SK-N-SH (cell line): ENCODE results near the gene DTNBP1.

Experiments used
- CTCF ChIP-seq: fragments of 200-600 bp; sonication (generic); IDR thresholded peaks from 2 replicates; pipeline ENCODE4 v1.6.1; 2017; ENCODE audit warnings: antibody characterized with exemption, mild to moderate bottlenecking, moderate library complexity
- EP300 ChIP-seq, 2 experiments: IDR thresholded peaks; 2 replicates each; pipeline versions ENCODE4 v1.4.0 to v1.6.1; 2012; ENCODE audit warnings: borderline replicate concordance in 1 of 2, low read depth in 1 of 2, low read length in 1 of 2
- EZH2phosphoT487 ChIP-seq: fragments of 200-600 bp; sonication (generic); IDR thresholded peaks from 2 replicates; pipeline ENCODE4 v1.6.1; 2017; ENCODE audit warnings: low read depth, mixed run types, mild to moderate bottlenecking, antibody characterized with exemption, moderate library complexity, borderline replicate concordance
- GABPA ChIP-seq: IDR thresholded peaks from 2 replicates; pipeline ENCODE4 v1.4.0; 2012; ENCODE audit warnings: low read depth, mild to moderate bottlenecking
- MEF2A ChIP-seq: IDR thresholded peaks from 2 replicates; pipeline ENCODE4 v1.4.0; 2012; ENCODE audit warnings: low read depth, borderline replicate concordance
- NFIC ChIP-seq: IDR thresholded peaks from 2 replicates; pipeline ENCODE4 v1.4.0; 2012; ENCODE audit warnings: borderline replicate concordance
- PBX3 ChIP-seq: IDR thresholded peaks from 2 replicates; pipeline ENCODE4; 2012
- POLR2AphosphoS5 ChIP-seq: IDR thresholded peaks from 2 replicates; pipeline ENCODE4 v1.6.1; 2012; ENCODE audit warnings: low read depth, low read length
- RAD21 ChIP-seq: IDR thresholded peaks from 2 replicates; pipeline ENCODE4 v1.6.1; 2012; ENCODE audit warnings: mild to moderate bottlenecking, low read length
- RCOR1 ChIP-seq: fragments of 150-350 bp; IDR thresholded peaks from 2 replicates; pipeline ENCODE4 v1.6.1; 2017; ENCODE audit warnings: antibody characterized with exemption, low read length
- TCF12 ChIP-seq: IDR thresholded peaks from 2 replicates; pipeline ENCODE4 v1.4.0; 2012

GRCh38 chr6:15561447-15562199 is 101.2 kb downstream of the DTNBP1 start:
- TF ChIP-seq EZH2phosphoT487 (no peak), NFIC (no peak), CTCF (no peak), TCF12 (no peak), RAD21 (no peak), EP300 (IDR thresholded peaks at IDR 0.05; ENCODE audit: borderline replicate concordance in 1 of 2, low read depth in 1 of 2, low read length in 1 of 2) (no peak), MEF2A (no peak), GABPA (no peak), RCOR1 (no peak), PBX3 (no peak), POLR2AphosphoS5 (no peak)
